ENCODE results near the gene RUBCN.

GRCh38 chr3:197749315-197749600 lies 12.6 kb upstream of the RUBCN start:
- TF ChIP-seq GLIS3 (CRISPR knock-in tag; IDR thresholded peaks at IDR 0.05) (no peak), ZFP3 (CRISPR knock-in tag; IDR thresholded peaks at IDR 0.05) (no peak), ZFP30 (CRISPR knock-in tag; IDR thresholded peaks at IDR 0.05) (no peak)
- TF ChIP-seq, protein P1, sequence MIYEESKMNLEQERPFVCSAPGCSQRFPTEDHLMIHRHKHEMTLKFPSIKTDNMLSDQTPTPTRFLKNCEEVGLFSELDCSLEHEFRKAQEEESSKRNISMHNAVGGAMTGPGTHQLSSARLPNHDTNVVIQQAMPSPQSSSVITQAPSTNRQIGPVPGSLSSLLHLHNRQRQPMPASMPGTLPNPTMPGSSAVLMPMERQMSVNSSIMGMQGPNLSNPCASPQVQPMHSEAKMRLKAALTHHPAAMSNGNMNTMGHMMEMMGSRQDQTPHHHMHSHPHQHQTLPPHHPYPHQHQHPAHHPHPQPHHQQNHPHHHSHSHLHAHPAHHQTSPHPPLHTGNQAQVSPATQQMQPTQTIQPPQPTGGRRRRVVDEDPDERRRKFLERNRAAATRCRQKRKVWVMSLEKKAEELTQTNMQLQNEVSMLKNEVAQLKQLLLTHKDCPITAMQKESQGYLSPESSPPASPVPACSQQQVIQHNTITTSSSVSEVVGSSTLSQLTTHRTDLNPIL (CRISPR knock-in tag; IDR thresholded peaks at IDR 0.05; ENCODE audit: low read depth), result no peak
- TF ChIP-seq, protein P2, sequence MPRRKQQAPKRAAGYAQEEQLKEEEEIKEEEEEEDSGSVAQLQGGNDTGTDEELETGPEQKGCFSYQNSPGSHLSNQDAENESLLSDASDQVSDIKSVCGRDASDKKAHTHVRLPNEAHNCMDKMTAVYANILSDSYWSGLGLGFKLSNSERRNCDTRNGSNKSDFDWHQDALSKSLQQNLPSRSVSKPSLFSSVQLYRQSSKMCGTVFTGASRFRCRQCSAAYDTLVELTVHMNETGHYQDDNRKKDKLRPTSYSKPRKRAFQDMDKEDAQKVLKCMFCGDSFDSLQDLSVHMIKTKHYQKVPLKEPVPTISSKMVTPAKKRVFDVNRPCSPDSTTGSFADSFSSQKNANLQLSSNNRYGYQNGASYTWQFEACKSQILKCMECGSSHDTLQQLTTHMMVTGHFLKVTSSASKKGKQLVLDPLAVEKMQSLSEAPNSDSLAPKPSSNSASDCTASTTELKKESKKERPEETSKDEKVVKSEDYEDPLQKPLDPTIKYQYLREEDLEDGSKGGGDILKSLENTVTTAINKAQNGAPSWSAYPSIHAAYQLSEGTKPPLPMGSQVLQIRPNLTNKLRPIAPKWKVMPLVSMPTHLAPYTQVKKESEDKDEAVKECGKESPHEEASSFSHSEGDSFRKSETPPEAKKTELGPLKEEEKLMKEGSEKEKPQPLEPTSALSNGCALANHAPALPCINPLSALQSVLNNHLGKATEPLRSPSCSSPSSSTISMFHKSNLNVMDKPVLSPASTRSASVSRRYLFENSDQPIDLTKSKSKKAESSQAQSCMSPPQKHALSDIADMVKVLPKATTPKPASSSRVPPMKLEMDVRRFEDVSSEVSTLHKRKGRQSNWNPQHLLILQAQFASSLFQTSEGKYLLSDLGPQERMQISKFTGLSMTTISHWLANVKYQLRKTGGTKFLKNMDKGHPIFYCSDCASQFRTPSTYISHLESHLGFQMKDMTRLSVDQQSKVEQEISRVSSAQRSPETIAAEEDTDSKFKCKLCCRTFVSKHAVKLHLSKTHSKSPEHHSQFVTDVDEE (CRISPR knock-in tag; IDR thresholded peaks at IDR 0.05), result no peak
